ENCODE measurements around the gene STARD3NL. TPM values are rescaled to one million over a fixed set of nuclear protein-coding genes. Genes with fewer than 3 reads are reported as not detected.

STARD3NL gene
- total and polyA plus RNA-seq, 10 of the 15 experiments (the other 5 are each of a cell fraction or from before 2014, with no cell fraction given): 66.1 to 133 (median 85.7) TPM

DNA sequence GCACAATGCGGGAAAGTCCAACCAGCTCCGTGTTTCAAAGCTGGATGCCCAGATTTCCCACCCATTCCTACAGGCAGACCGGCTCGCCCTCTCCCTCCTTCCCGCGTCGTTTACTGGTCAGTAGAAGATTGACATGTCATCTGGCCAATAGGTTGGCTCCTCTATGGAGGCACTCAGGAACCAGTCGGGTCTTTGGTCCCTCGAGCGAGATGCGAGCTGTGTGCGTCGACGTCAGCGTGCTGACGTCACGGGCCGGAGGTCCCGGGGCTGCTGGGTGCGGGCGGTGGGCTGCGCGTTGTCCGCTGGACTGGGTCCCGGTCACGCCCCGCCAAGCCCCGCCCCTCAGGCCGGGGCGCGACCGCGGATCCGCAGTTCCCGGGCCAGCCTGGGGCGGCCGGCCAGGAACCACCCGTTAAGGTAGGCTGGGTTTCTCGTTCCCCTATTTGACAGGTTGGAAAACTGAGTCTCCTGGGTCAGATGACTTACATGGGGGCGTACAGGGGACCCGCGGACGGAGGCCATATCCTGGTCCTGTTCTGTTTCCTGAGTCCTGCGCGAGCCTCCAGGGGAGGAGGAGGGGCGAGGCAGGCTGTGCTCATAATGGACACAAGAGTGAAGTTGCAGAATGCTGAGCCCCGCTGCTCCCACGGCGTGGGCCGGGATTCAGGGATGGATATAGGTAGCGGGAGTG lies at the start of gene STARD3NL (continued):
- TF ChIP-seq NR2C2 (IDR thresholded peaks at IDR 0.05; ENCODE audit: borderline replicate concordance, control insufficient read depth, insufficient read length, low read depth) (no peak), SP1 (IDR thresholded peaks at IDR 0.05; ENCODE audit: low read depth, low read length) (peak; percentile 95), NFXL1 (IDR thresholded peaks at IDR 0.05; ENCODE audit: borderline replicate concordance) (no peak), IKZF2 (IDR thresholded peaks at IDR 0.05) (peak; percentile 96; a peak in 2 of 4 replicates), RUNX3 (IDR thresholded peaks at IDR 0.05; ENCODE audit: low read length) (no peak), HDAC2 (IDR thresholded peaks at IDR 0.05) (0 out of 2 replicates have a peak, but pooled peaks have one; percentile 2), CHD4 (IDR thresholded peaks at IDR 0.05) (no peak), ESRRA (IDR thresholded peaks at IDR 0.05; ENCODE audit: low read length) (no peak), RAD21 (IDR thresholded peaks at IDR 0.05; ENCODE audit: insufficient read depth, low read depth, low read length) (no peak), CEBPB (IDR thresholded peaks at IDR 0.05; ENCODE audit: borderline replicate concordance in 1 of 2, low read depth in 2 of 2, low read length in 2 of 2) (no peak), POLR2AphosphoS5 (IDR thresholded peaks at IDR 0.05; ENCODE audit: low read length) (peak; percentile 69), SREBF1 (IDR thresholded peaks at IDR 0.05; ENCODE audit: low read length) (no peak)
- TF ChIP-seq, protein P1, sequence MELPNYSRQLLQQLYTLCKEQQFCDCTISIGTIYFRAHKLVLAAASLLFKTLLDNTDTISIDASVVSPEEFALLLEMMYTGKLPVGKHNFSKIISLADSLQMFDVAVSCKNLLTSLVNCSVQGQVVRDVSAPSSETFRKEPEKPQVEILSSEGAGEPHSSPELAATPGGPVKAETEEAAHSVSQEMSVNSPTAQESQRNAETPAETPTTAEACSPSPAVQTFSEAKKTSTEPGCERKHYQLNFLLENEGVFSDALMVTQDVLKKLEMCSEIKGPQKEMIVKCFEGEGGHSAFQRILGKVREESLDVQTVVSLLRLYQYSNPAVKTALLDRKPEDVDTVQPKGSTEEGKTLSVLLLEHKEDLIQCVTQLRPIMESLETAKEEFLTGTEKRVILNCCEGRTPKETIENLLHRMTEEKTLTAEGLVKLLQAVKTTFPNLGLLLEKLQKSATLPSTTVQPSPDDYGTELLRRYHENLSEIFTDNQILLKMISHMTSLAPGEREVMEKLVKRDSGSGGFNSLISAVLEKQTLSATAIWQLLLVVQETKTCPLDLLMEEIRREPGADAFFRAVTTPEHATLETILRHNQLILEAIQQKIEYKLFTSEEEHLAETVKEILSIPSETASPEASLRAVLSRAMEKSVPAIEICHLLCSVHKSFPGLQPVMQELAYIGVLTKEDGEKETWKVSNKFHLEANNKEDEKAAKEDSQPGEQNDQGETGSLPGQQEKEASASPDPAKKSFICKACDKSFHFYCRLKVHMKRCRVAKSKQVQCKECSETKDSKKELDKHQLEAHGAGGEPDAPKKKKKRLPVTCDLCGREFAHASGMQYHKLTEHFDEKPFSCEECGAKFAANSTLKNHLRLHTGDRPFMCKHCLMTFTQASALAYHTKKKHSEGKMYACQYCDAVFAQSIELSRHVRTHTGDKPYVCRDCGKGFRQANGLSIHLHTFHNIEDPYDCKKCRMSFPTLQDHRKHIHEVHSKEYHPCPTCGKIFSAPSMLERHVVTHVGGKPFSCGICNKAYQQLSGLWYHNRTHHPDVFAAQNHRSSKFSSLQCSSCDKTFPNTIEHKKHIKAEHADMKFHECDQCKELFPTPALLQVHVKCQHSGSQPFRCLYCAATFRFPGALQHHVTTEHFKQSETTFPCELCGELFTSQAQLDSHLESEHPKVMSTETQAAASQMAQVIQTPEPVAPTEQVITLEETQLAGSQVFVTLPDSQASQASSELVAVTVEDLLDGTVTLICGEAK (IDR thresholded peaks at IDR 0.05; ENCODE audit: borderline replicate concordance): no peak
- TF ChIP-seq, protein P2, sequence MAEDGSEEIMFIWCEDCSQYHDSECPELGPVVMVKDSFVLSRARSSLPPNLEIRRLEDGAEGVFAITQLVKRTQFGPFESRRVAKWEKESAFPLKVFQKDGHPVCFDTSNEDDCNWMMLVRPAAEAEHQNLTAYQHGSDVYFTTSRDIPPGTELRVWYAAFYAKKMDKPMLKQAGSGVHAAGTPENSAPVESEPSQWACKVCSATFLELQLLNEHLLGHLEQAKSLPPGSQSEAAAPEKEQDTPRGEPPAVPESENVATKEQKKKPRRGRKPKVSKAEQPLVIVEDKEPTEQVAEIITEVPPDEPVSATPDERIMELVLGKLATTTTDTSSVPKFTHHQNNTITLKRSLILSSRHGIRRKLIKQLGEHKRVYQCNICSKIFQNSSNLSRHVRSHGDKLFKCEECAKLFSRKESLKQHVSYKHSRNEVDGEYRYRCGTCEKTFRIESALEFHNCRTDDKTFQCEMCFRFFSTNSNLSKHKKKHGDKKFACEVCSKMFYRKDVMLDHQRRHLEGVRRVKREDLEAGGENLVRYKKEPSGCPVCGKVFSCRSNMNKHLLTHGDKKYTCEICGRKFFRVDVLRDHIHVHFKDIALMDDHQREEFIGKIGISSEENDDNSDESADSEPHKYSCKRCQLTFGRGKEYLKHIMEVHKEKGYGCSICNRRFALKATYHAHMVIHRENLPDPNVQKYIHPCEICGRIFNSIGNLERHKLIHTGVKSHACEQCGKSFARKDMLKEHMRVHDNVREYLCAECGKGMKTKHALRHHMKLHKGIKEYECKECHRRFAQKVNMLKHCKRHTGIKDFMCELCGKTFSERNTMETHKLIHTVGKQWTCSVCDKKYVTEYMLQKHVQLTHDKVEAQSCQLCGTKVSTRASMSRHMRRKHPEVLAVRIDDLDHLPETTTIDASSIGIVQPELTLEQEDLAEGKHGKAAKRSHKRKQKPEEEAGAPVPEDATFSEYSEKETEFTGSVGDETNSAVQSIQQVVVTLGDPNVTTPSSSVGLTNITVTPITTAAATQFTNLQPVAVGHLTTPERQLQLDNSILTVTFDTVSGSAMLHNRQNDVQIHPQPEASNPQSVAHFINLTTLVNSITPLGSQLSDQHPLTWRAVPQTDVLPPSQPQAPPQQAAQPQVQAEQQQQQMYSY (CRISPR knock-in tag; IDR thresholded peaks at IDR 0.05): no peak
- TF ChIP-seq, protein P3, sequence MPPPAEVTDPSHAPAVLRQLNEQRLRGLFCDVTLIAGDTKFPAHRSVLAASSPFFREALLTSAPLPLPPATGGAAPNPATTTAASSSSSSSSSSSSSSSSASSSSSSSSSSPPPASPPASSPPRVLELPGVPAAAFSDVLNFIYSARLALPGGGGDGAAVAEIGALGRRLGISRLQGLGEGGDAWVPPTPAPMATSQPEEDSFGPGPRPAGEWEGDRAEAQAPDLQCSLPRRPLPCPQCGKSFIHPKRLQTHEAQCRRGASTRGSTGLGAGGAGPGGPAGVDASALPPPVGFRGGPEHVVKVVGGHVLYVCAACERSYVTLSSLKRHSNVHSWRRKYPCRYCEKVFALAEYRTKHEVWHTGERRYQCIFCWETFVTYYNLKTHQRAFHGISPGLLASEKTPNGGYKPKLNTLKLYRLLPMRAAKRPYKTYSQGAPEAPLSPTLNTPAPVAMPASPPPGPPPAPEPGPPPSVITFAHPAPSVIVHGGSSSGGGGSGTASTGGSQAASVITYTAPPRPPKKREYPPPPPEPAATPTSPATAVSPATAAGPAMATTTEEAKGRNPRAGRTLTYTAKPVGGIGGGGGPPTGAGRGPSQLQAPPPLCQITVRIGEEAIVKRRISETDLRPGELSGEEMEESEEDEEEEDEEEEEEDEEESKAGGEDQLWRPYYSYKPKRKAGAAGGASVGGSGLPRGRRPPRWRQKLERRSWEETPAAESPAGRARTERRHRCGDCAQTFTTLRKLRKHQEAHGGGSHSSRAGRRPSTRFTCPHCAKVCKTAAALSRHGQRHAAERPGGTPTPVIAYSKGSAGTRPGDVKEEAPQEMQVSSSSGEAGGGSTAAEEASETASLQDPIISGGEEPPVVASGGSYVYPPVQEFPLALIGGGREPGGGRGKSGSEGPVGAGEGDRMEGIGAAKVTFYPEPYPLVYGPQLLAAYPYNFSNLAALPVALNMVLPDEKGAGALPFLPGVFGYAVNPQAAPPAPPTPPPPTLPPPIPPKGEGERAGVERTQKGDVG (CRISPR knock-in tag; IDR thresholded peaks at IDR 0.05): no peak
- TF ChIP-seq, protein P4, sequence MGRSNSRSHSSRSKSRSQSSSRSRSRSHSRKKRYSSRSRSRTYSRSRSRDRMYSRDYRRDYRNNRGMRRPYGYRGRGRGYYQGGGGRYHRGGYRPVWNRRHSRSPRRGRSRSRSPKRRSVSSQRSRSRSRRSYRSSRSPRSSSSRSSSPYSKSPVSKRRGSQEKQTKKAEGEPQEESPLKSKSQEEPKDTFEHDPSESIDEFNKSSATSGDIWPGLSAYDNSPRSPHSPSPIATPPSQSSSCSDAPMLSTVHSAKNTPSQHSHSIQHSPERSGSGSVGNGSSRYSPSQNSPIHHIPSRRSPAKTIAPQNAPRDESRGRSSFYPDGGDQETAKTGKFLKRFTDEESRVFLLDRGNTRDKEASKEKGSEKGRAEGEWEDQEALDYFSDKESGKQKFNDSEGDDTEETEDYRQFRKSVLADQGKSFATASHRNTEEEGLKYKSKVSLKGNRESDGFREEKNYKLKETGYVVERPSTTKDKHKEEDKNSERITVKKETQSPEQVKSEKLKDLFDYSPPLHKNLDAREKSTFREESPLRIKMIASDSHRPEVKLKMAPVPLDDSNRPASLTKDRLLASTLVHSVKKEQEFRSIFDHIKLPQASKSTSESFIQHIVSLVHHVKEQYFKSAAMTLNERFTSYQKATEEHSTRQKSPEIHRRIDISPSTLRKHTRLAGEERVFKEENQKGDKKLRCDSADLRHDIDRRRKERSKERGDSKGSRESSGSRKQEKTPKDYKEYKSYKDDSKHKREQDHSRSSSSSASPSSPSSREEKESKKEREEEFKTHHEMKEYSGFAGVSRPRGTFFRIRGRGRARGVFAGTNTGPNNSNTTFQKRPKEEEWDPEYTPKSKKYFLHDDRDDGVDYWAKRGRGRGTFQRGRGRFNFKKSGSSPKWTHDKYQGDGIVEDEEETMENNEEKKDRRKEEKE (IDR thresholded peaks at IDR 0.05): 0 out of 2 replicates have a peak, but pooled peaks have one; percentile 25
